HFF-Myc (cell line): ENCODE results near the gene TENM4.
A peak's percentile ranks its signal among the peaks of the same experiment; 100 is the strongest.

Experiments used
- DNase-seq: peaks from one replicate; pipeline ENCODE4 v3.0.0-alpha.2; 2011; ENCODE audit warnings: low read depth; ENCODE audit errors: extremely low read depth
- H3K4me3 ChIP-seq: replicated peaks from 2 replicates; pipeline ENCODE4 v1.5.1; 2011; ENCODE audit warnings: low read depth, mild to moderate bottlenecking, control low read depth, low read length
- TF ChIP-seq, protein P1 (sequence below): IDR thresholded peaks from 2 replicates; pipeline ENCODE4 v1.5.1; 2012; ENCODE audit warnings: mild to moderate bottlenecking, low read depth, low read length, control low read depth; ENCODE audit errors: missing control alignments

TENM4 gene

DNA sequence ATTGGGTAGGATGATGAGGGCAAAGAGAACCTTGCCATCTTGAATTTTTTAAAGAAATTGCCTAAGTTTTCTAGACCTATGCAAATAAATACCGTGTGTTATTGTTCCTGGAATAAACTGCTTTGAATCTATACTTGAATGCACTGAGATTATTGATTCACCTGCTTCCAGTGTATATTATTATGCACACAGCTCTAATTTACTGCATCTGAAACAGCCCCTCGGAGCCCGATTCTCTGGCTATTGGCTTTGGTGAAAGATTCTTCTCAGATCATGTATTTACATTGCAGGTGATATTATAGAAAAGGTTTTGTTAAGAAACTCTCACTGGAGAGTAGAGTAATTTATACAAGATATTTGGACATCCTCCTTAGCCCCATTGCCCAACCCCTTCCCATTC, 254.2 kb downstream of the TENM4 start:
- TF ChIP-seq, protein P1, sequence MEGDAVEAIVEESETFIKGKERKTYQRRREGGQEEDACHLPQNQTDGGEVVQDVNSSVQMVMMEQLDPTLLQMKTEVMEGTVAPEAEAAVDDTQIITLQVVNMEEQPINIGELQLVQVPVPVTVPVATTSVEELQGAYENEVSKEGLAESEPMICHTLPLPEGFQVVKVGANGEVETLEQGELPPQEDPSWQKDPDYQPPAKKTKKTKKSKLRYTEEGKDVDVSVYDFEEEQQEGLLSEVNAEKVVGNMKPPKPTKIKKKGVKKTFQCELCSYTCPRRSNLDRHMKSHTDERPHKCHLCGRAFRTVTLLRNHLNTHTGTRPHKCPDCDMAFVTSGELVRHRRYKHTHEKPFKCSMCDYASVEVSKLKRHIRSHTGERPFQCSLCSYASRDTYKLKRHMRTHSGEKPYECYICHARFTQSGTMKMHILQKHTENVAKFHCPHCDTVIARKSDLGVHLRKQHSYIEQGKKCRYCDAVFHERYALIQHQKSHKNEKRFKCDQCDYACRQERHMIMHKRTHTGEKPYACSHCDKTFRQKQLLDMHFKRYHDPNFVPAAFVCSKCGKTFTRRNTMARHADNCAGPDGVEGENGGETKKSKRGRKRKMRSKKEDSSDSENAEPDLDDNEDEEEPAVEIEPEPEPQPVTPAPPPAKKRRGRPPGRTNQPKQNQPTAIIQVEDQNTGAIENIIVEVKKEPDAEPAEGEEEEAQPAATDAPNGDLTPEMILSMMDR: no peak
- no peak for DNase-seq
- H3K4me3 ChIP-seq: no peak overlapping the region

DNA sequence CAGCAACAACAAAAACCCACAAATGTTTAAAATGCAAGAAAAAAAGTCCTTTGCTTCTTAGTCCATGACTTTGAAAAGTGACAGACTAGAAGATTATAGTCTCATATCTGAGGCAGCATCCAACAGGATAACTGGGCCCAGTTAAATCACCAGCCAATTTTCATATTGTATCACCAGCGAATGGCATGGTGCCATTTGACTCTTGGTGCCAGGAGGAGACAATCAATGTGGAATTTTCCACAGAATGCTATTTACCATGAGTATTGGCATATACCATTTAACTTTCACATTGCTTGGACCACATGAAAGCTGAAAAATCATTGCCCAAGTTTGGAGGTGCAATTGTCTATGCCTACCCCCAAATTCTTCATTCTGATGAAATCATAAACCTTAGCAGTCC, 255.5 kb downstream of the TENM4 start:
- DNase-seq: no peak
- H3K4me3 ChIP-seq: no peak overlapping the region
- TF ChIP-seq, protein P1: no peak

DNA sequence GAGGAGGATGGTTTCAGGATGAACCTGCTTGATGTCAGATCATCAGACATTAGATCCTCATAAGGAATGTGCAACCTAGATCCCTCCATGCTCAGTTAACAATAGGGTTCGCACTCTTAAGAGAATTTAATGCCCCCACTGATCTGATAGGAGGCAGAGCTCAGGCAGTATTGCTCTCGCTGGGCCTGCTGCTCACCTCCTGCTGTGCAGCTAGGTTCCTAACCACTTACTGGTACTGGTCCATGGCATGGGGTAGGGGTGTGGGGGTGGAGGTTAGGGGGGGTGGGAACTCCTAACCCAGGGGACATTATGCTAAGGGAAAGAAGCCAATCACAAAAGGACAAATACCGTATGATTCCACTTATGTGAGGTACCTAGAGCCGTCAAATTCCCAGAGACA, 256.5 kb downstream of the TENM4 start:
- TF ChIP-seq, protein P1: no peak
- H3K4me3 ChIP-seq: no peak overlapping the region
- no peak for DNase-seq

DNA sequence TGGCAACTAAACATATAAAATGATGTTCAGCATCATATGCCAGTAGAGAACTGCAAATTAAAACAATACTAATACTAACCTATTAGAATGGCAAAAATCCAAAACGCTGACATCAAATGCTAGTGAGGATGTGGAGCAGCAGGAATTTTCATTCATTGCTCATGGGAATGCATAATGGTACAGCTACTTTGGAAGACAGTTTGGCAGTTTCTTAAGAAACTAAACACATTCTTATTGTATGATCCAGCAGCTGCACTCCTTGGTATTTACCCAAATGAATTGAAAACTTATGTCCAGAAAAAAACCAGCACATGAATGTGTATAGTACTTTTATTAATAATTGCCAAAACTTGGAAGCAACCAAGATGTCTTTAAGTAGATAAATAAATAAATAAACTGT, 258.0 kb downstream of the TENM4 start:
- peak; percentile 49 for DNase-seq
- H3K4me3 ChIP-seq: no peak overlapping the region
- TF ChIP-seq, protein P1: no peak

DNA sequence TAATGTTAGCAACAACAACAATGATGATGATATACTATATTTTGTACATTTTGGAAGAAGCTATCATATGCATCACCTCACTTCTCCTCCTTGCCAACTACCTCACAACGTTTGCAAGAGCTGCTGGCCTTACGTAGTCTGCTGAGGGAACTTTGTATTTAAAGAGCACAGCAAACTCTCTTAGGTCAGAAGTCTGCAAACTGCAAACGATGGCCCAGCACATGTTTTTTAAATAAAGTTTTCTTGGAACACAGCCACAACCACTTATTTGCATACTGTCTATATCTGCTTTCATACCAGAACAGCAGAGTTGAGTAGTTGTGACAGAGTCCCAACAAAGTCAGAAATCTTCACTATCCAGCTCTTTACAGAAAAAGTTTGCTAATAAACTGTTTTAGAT, 261.7 kb downstream of the TENM4 start:
- TF ChIP-seq, protein P1: no peak

DNA sequence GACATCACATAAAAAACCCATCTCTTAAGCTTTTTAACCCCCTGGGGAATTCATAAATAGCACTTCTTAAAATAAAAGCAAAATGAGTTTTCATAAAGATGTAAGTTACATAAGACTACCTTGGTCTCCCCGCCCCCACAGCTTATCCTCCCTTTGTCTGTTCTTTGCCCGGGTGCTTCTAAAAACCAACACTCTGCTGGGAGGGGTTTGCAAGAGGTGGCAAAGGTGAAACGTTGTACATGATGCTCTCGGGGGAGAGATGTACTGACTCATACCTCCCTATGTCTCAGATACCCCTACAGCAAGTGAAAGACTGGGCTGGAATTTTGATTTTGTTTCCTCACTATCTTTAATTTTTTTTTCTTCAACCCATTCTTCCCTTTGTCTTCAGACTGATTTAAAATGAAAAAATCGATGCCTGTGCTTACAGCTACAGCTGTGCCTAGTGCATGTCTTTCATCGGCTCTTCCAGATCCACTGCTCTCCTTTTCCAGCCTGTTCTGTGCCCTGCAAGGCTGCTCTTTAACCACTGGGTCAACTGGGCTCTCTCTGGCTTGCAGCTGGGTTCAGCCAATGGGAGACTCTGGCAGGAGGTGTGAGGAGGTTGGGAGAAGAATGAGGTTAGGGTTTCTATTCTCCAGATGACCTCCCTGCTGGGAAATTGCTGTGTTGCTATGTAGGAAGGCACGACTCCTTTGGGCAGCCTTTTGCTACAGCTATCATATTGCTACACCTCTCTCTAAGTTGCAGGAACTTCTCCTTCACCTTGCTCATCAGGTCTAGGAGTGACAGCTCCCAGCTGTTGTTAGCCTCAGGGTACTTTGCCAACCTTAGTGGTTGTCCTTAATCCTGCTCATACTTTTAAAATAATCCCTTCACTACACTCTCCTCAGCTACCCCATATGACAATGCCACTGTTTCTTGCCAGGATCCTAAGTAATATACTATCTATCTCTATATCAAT, 266.5 kb downstream of the TENM4 start:
- DNase-seq: no peak
- H3K4me3 ChIP-seq: no peak overlapping the region
- TF ChIP-seq, protein P1: no peak

More for the DNA sequence above, 261.7 kb downstream of the TENM4 start:
- DNase-seq: no peak
- H3K4me3 ChIP-seq: no peak overlapping the region

DNA sequence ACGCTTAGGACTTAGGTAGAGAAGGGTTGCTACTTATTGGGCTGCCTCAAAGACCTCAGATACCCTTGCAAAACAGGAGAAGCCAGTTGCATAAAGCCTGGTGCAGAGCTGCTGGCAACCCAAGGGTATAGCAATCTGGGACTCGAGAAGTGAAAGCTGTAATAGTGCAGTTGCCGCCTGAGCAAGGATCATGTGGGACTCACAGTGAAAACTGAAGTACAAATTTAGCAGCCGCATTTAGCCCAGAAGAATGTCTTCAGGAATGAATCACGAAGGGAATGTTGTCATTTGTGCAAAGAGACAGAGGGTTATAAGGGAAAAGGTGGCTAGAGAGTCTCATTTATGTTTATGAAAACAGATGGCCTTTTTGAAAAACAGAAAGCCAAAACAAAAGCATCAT, 267.2 kb downstream of the TENM4 start:
- no peak for DNase-seq

More for the DNA sequence above, 267.2 kb downstream of the TENM4 start:
- TF ChIP-seq, protein P1: no peak
- H3K4me3 ChIP-seq: no peak overlapping the region
